Activated T-helper 1 cell treated with anti-CD3 and anti-CD28 coated beads, Interleukin-2, amount 50 U/mL, for 16 hours (primary cell): ENCODE results near the gene TGM4.

ENCODE experiments used
- DNase-seq, 2 donors: peaks; one replicate each; pipeline ENCODE4 v3.0.0-alpha.2; 2020; ENCODE audit warnings: low read depth in 1 of 2, low spot score in 1 of 2

TGM4 gene

DNA sequence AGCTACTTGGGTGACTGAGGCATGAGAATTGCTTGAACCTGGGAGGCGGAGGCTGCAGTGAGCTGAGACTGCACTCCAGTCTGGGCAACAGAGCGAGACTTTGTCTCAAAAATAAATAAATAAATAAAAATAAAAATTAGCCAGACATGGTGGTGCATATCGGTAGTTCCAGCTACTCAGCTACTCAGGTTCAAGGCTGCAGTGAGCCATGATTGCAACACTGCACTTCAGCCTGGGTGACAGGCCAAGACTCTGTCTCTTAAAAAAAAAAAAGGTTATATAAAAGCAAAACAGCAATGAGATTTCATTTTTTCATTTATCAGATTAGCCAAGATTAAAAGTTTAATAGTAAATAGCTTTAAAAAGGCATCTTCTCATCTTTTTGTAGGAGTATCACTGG, 2.9 kb downstream of the TGM4 start:
- no peak for DNase-seq

DNA sequence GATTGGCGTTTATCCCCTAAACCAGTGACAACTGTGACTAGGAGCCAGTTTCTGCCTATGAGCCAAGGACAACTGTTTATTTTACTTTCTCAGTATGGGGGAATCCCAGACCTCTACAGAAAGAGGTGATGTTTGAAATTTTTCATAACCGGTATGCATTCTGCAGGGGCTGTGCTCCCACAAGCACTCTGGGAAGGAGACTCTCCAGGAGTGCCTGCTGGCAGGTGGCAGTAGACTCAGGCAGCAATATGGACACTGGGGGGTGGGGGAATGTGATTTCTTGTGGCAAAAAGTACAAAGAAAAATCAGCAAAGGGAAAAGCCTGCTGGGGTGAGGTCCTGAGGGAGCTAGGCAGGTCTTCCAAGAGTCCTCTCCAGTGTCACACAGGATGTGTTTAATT, 5.9 kb downstream of the TGM4 start:
- DNase-seq: no peak

DNA sequence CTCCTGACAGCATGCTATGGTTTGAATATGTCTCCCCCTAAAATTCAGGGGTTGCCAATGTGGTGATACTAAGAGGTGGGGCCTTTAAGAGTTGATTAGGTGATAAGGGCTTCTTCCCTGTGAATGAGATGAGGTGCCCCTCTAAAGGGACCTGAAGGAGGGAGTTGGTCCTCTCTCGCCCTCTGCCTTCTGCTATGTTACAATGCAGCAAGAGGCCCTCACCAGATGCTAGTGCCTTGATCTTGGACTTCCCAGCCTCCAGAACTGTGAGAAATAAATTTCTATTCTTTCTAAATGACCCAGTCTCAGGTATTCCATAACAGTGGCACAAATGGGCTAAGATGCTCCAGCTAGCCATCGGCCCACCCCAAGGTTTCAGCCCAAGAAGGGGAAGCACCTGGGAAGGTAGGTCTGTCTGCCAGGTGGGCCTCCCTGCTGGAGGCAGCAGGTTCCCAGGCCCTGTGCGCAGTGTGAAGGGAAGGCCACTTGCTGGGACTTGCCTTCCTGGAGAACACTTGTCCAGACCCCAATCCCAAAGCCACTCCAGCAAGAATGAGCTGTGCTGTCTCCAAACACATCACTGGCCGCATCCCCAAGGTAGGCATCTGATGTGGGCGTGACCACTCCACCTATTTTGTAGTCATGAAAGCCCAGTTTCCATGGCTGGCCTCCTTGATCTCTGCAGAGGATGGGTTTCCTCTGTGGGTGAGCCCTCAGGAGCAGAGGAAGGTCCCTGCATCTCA, 9.0 kb downstream of the TGM4 start:
- no peak for DNase-seq

DNA sequence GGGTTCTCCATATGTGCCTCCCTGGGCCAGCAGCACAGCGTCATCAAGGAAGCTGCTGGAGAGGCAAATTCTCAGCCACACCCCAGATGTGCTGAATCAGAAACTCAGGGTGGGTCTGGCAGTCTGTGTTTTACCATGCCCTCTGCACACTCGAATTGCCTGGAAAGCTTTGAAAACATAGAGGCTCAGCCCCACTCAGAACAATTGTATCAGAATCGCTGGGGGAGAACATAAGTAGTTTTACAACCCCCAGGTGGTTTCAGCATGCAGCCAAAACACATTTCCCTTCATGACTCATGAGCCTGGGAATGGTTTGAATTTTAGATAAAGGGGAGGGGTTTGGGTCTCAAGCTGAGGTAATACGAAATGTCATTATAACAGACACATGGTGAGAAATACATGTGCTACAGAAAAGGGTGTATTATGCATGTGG, 9.6 kb downstream of the TGM4 start:
- DNase-seq: no peak

DNA sequence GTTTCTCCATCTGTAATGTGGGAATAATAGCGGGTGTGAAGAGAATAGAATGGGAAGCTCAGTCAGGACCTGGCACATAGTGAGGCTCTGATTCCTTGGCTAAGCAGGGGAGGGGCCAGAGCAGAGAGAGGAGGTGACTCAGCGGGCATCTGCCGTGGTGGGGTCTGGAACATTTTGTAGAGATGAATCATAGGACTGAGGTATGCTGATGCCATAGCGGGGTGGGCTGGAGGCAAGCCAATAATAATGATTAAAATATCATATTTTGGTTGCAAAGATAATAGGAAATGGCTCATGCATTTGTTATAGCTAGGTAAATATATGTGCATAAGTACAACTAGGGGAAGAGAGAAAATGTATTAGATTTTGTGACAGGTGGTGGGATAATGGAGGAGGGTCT, 11.2 kb downstream of the TGM4 start:
- DNase-seq: no peak

DNA sequence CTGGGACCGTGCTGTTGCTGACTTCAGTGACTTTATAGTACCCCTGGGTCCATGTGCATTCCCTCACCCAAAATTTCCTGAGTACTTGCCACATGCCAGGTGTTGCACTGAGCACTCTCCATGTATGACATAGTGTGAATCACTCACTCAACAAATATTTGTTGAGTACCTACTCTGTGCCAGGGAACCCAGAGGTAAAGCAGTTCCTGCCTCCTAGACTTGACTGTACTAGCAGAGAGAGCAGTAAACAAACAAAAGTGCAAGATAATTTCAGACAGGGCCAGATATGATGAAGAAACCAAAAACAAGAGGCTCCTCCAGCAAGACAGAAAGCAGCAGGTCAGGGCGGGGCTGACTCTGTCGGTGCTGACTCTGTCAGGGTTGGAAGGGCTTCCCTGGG, 12.2 kb downstream of the TGM4 start:
- DNase-seq: no peak

DNA sequence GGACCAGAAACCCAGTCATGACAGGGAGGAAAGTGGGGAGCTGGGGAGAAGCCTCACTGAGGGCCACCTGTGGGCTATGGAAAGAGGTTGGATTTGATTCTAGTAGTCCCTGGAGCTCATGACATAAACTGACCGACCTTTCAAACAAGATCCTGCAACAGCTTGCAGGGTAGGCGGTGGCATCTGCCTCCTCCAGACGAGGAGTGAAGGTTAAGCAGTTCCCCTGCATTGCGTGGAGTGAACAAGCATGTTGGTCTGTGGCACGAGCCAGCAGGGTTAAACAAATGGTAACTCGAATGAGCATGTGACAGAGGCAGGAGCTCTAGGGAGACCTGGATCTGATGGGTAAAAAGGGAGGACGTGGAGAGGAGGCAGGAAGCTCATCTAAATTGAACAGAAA, 12.7 kb downstream of the TGM4 start:
- no peak for DNase-seq

DNA sequence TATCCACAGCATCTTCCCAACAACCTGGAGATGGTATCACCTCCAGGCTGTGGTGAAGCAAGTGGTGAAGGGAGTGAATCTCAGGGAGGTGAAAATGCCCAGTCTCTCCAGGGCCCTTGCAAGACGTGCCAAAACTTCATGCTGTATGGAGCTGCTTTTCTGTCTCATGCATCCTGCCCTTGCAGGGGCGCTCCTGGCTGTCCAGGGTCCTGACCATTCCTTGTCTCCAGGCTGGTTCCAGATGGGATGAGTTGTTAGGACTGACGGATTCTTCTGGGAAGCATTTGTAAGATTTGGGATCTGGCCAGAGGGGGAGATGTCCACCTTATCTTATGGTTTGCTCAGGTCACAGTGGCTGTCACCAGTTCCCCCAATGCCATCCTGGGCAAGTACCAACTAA, 15.8 kb downstream of the TGM4 start:
- no peak for DNase-seq

DNA sequence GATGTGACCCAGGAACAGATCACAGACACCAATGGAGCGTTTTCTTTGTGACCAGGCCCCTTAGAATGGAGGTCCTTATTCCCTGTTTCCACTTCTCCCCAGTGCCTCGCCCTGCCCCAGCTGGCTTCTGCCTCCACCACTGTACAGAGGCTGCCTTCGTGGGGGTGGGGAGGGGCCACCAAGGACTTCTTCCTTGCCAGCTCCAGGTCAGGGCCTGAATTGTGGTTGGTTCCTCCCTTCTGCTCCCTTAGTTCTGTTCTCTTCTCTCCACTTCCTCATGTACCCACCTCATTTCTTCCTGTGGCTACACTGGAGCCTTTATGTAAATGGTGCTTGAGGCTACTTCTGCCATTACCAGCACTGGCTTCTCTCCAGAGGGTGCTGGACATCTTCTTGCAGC, 16.4 kb downstream of the TGM4 start:
- no peak for DNase-seq

DNA sequence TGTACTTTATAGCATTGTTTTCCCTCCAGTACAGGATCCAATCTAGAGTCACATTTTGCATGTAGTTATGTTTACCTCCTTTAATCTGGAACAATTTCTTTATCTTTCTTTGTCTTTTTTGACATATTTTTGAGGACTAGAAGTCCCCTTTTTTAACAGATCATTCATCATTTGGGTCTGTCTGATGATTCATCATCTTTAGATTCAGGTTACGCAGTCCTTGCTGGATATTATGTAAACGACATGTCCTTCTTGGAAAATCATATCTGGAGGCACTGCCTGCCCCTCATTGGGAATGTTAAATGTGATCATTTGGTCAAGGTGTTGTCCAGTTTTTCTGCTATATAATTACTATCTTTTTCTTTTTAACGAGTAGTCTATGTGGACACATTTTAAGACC, 18.3 kb downstream of the TGM4 start:
- DNase-seq: no peak

DNA sequence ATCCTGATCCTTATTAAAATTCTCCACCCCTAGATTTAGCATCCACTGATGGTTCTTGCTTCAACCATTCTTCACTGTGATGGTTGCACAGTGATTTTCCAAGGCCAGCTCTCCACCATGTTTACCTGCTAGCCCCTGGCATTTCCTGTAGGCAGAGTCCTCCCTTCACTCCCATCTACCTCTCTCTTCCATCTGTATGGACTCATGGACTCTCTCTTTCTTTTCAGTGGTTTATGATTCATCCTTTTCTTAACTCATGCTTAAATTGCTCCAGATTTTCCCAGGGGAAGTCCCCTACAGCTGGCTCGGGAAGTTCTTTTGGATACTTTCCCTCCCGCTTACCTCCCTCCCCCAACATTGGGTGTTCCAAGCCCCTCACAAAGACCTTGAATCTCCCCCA, 18.7 kb downstream of the TGM4 start:
- no peak for DNase-seq

DNA sequence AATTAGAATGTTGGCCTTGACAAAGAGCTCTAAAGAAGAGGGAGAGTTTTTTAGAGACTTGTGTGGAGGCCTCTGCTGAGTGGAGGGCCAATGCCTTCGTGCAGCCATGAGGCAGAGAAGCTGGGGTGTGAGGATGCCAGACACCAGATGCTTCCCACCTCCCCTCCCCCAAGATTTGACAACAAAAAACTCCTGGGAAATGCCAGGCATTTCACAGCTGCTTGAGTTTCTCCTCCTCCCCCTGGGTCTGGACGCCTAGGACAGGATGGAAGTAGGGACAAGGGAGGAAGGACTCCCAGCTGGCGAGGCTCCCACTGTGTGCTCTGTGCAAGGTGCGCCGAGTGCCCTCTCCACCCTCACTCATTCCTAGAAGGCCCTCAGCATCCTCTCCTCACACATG, 20.1 kb downstream of the TGM4 start:
- no peak for DNase-seq

DNA sequence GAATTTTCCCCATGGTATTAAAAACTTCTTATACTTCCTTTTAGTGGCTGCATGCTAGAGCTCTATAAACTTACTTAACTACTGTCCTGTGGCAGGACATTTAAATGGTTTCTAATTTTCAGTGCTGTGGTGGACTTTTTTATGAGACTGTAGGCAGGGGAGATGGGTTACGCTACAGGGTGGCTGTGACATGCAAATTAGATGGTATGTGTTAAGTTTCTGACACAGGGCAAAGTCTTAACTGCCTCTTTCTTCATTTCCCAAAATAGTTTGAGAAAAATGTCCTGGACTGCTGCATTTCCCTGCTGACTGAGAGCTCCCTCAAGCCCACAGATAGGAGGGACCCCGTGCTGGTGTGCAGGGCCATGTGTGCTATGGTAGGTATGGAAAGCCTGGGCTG, 22.0 kb downstream of the TGM4 start:
- no peak for DNase-seq

DNA sequence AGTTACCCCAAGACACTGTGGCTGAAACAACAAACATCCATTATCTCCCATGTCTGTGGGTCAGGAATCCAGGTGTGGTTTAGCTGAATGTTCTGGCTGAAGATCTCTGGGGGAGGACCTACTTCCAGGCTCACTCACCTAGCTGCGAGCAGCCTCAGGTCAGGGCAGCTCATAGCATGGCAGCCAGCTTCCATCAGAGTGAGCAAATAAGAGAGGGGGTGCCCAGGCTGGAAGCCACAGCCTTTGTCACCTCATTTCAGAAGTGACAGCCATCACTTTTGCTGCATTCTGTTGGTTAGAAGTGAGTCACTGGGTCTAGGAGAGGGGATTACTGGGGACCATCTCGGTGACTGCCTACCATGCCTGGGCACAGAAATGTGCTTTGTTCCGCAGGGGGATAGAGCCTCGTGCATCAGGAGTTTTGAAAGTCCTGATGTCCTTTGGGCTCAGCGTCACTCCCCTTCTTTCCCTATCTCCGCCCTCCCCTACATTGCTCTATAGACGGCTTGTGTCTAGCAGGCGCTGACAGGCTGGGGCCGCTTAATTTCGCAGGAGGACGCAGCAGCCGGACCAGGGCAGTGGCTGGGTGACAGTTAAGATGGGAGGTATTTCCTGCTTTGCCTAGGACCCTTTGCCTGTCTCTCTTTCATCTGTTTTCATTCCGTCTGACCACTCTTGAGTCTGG, 25.4 kb downstream of the TGM4 start:
- no peak for DNase-seq

DNA sequence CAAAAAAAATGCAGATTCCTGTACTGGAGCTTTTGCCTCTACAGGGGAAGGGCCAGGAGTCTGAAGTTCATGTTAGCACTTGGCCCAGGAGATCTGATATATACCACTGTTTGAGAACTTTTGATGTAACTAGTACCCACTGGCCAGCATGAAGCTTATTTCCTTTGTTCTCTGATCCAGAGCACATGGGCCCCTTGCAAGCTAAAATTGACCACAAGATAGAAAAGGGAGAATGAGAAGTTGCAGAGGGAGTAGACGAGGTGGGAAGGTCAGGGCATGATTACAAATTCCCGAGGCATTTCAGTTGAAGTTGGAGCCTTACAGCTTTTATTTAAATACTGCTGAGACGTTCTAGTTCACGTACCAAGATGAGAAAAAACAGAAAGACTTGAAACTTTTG, 28.2 kb downstream of the TGM4 start:
- DNase-seq: no peak

DNA sequence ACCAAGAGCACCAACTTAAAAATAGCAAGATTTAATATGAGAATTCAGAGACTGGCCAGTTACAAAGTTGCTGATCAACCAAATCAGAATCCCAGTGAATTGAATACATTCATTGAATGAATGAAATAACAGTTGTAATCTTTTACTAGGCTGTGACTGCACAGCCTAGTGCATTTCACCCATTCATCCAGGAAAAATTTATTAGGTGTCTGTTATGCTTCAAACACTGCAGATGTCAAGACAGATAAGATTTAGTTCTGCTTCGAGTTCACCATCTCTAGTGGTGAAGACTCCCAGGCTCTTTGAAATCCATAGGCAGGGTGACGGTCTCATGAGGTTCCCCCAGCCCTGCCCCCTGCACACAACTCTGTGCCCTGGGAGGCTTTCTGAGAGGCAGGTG, 28.9 kb downstream of the TGM4 start:
- DNase-seq: no peak

DNA sequence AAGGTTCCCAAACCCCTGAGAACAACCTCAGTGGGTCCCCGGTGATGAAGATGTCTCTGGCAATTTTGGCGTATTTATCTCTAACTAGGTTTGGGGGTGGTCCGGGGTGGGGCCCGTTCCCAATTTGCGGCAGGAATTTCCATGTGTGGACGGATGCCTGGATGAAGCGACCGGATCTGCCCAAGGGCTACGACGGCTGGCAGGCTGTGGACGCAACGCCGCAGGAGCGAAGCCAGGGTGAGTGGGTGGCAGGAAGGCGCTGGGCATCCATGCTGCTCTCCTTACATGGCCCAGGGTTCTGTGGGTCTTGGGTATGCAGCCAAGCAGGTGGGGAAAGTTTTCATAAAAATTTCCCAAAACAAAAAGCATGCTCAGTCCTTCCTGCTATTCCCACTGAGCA, 29.3 kb downstream of the TGM4 start:
- DNase-seq: no peak

DNA sequence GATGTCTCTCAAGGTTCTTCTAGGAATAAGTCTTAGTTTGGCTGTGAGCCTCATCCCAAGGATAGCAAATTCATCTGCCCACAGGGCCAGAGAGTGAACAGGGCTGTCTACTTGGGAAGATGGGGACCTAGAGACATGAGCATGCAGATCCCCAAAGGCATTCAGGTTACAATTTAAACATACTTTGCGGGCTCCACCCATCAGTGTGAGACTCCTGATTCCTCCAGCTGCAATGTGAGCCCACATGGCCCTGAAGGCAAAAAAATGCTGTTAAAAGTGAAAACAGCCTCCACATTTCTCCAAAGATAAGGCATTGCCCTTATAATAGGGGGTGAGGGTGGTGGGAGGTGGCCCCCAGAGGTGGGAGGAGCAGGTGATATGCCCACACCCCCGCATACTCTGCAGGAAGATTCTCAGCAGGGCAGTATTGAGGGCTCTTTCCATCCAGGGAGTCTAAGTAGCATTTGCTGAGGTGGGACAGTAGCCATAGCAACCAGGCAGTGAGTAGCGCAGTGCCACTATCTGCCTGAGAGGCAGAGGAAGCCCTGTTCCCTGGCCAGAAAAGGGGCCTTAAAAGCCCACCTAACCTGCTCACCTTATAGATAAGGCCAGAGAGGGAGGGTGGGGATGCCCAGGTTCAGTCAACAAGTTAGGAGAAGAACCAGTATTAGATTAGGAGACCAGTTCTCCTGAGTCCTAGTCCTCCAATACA, 31.2 kb downstream of the TGM4 start:
- DNase-seq: no peak

DNA sequence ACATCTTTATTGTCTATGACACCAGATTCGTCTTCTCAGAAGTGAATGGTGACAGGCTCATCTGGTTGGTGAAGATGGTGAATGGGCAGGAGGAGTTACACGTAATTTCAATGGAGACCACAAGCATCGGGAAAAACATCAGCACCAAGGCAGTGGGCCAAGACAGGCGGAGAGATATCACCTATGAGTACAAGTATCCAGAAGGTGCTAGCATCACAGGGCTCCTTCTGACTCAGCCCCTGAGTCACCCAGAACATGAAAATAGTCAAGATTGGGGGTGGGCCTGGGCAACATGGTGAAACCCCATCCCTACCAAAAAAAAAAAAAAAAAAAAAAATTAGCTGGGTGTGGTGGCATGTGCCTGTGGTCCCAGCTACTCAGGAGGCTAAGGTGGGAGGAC, 32.6 kb downstream of the TGM4 start:
- DNase-seq: no peak

DNA sequence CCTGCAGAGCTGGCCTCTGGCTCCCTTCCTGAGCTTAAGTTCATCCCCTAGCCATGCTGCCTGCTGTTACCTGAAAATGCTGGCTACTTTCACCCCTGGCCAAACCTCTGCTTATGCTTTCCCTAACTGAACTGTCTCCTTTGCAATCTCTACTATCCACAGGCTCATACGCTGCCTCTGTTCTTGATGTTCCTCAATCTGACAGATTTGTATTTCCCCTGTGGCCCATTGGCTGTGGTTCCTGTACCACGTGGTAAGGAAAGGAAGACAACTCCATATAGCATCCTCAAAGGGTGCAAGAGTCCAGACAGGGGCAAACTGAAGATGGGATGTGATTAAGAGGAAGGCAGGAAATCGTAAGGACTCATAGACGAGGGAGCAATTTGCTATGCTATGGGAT, 33.2 kb downstream of the TGM4 start:
- DNase-seq: no peak

DNA sequence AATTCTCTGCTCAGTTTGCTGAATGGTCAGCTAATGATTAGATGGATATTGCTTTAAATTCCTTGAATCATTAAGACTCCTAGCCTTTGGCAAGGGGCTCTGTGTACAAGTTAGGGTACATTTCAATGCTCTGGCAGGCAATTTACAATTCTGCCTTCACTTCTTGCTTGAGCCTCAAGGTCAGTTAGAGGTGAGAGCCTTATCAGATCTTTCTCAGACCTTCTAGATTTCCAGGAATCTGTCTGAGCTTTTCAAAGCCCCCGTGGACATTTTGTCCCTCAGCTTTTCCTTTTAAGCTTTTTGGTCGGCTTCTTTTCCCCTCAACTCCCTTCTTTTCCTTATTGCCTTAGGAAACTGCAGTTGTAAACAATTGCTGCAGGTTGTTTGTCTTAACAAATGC, 34.7 kb downstream of the TGM4 start:
- no peak for DNase-seq

DNA sequence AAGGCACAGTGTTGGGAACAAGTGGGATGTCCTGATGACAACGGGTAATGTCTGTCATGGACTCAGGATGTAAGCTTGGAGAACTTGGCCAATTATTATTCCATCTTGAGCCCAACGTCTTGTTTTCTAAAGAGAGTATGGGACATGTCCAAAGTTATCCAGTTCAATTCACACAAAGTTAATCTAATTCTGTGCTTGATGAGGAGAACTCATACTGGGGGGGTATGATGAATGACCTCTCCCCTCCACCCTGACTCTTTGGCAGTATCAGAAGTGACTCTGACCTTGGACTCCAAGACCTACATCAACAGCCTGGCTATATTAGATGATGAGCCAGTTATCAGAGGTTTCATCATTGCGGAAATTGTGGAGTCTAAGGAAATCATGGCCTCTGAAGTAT, 36.3 kb downstream of the TGM4 start:
- DNase-seq: no peak
